ENCODE measurements around the gene GTF3C1.

GTF3C1 gene

DNA sequence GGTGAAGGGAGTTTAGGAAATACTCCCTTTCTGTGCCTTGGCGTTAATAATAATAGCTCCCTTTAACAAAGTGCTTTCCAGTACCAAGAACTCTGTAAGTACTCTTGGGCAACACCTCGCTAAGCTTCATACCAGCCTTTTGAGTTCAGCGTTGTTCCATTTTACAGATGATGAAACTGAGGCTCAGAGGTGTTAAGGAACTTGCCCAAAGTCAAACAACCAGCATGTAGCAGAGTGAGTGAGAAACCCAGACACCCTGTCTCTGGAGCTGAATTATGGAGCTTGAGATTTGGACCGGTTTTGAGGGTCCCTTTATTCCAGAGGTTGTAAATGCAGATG lies 838 bp upstream of the GTF3C1 start:
- no peak for DNase-seq
- Histone ChIP-seq H3K27me3 (replicated peaks; ENCODE audit: insufficient read depth, low read length) (no peaks in the 10 kb centered on the region), H3K9me3 (replicated peaks; ENCODE audit: insufficient read depth, low read length) (no peaks in the 10 kb centered on the region), H3K9me2 (replicated peaks; ENCODE audit: insufficient read depth, low read length) (no peaks in the 10 kb centered on the region), H4K20me1 (ENCODE audit: insufficient read depth, low read length) (no peaks in the 10 kb centered on the region), H3F3A (ENCODE audit: insufficient read depth, low read length) (no peaks in the 10 kb centered on the region), H2AFZ (ENCODE audit: low read length) (peak overlapping the region; percentile 94), H3K9ac (ENCODE audit: low read length) (peak overlapping the region; percentile 85), H3K4me2 (ENCODE audit: low read depth, low read length) (peak overlapping the region; percentile 72), H3K4me3 (ENCODE audit: low read length) (peak overlapping the region; percentile 94), H3K4me1 (ENCODE audit: low read length) (peaks cover 11% of the 10 kb centered on the region), H3K27ac (ENCODE audit: low read length) (peak overlapping the region; percentile 45; the same call in 1 of the 2 replicates), H3K79me2 (ENCODE audit: low read length) (peaks cover 36% of the 10 kb centered on the region), H3K36me3 (replicated peaks; ENCODE audit: insufficient read depth, low read length) (no peaks in the 10 kb centered on the region)
- TF ChIP-seq EZH2phosphoT487 (IDR thresholded peaks at IDR 0.05; ENCODE audit: low read length): no peak
- no peak for TF ChIP-seq EZH2 (optimal IDR thresholded peaks at IDR 0.05; ENCODE audit: low read depth, low read length)
- TF ChIP-seq, protein P1, sequence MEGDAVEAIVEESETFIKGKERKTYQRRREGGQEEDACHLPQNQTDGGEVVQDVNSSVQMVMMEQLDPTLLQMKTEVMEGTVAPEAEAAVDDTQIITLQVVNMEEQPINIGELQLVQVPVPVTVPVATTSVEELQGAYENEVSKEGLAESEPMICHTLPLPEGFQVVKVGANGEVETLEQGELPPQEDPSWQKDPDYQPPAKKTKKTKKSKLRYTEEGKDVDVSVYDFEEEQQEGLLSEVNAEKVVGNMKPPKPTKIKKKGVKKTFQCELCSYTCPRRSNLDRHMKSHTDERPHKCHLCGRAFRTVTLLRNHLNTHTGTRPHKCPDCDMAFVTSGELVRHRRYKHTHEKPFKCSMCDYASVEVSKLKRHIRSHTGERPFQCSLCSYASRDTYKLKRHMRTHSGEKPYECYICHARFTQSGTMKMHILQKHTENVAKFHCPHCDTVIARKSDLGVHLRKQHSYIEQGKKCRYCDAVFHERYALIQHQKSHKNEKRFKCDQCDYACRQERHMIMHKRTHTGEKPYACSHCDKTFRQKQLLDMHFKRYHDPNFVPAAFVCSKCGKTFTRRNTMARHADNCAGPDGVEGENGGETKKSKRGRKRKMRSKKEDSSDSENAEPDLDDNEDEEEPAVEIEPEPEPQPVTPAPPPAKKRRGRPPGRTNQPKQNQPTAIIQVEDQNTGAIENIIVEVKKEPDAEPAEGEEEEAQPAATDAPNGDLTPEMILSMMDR (IDR thresholded peaks at IDR 0.05; ENCODE audit: low read length): no peak

DNA sequence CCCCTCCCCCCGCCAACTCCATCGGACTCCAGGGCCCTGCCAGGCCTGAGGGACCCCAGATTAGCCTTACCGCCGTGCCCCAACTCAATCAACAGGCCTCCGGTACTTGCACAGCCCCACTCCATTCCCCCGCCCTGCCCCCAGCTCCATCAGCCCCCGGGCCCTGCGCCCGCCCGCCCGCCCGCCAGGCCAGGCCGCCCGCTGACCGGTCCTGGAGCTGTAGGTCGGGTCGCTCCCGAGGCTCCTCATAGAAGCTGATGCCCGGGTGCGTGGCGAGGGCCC lies 308 bp downstream of the GTF3C1 start:
- Histone ChIP-seq H3K4me2 (ENCODE audit: low read depth, low read length) (peak overlapping the region; percentile 90), H3K36me3 (replicated peaks; ENCODE audit: insufficient read depth, low read length) (no peaks in the 10 kb centered on the region), H3K79me2 (ENCODE audit: low read length) (peaks cover 36% of the 10 kb centered on the region), H2AFZ (ENCODE audit: low read length) (0 out of 2 replicates have a peak overlapping the region, but pooled peaks have one; percentile 69), H3K4me3 (ENCODE audit: low read length) (peak overlapping the region; percentile 94), H4K20me1 (ENCODE audit: insufficient read depth, low read length) (no peaks in the 10 kb centered on the region), H3K4me1 (ENCODE audit: low read length) (peaks cover 11% of the 10 kb centered on the region), H3F3A (ENCODE audit: insufficient read depth, low read length) (no peaks in the 10 kb centered on the region), H3K27me3 (replicated peaks; ENCODE audit: insufficient read depth, low read length) (no peaks in the 10 kb centered on the region), H3K27ac (ENCODE audit: low read length) (no peak overlapping the region), H3K9ac (ENCODE audit: low read length) (peak overlapping the region; percentile 63; the same call in 1 of the 2 replicates), H3K9me2 (replicated peaks; ENCODE audit: insufficient read depth, low read length) (no peaks in the 10 kb centered on the region), H3K9me3 (replicated peaks; ENCODE audit: insufficient read depth, low read length) (no peaks in the 10 kb centered on the region)
- TF ChIP-seq, protein P1 (IDR thresholded peaks at IDR 0.05; ENCODE audit: low read length): no peak
- TF ChIP-seq EZH2 (optimal IDR thresholded peaks at IDR 0.05; ENCODE audit: low read depth, low read length) (no peak), EZH2phosphoT487 (IDR thresholded peaks at IDR 0.05; ENCODE audit: low read length) (no peak)
- DNase-seq: no peak

DNA sequence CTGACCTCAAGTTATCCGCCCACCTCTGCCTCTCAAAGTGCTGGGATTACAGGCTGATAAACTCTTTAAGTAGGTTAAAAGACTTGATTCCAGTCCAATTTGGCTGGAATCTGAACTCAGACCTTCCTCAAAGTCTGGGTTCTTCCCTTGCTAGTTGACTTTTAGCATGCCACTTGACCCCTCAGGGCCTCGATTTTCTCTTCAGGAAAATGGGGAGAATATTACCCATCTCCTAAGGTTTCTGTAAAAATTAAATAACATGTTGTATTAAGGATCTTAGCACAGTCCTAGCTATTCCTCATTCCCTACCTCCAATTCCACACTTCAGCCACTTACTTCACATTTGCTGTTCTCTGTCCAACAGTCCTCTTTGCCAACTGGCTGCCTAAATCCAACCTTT lies 1.9 kb downstream of the GTF3C1 start:
- no peak overlapping the region for H3K4me2 ChIP-seq (ENCODE audit: low read depth, low read length)
- H3K27ac ChIP-seq (ENCODE audit: low read length): no peak overlapping the region
- H2AFZ ChIP-seq (ENCODE audit: low read length): no peak overlapping the region
- H3F3A ChIP-seq (ENCODE audit: insufficient read depth, low read length): no peaks in the 10 kb centered on the region
- TF ChIP-seq, protein P1 (IDR thresholded peaks at IDR 0.05; ENCODE audit: low read length): no peak
- TF ChIP-seq EZH2phosphoT487 (IDR thresholded peaks at IDR 0.05; ENCODE audit: low read length) (no peak), EZH2 (optimal IDR thresholded peaks at IDR 0.05; ENCODE audit: low read depth, low read length) (no peak)
- DNase-seq: no peak
- H3K36me3 ChIP-seq (replicated peaks; ENCODE audit: insufficient read depth, low read length): no peaks in the 10 kb centered on the region
- no peaks in the 10 kb centered on the region for H3K27me3 ChIP-seq (replicated peaks; ENCODE audit: insufficient read depth, low read length)
- no peaks in the 10 kb centered on the region for H3K9me3 ChIP-seq (replicated peaks; ENCODE audit: insufficient read depth, low read length)
- no peak overlapping the region for H3K9ac ChIP-seq (ENCODE audit: low read length)
- H3K4me3 ChIP-seq (ENCODE audit: low read length): no peak overlapping the region
- H3K9me2 ChIP-seq (replicated peaks; ENCODE audit: insufficient read depth, low read length): no peaks in the 10 kb centered on the region
- H4K20me1 ChIP-seq (ENCODE audit: insufficient read depth, low read length): no peaks in the 10 kb centered on the region
- peaks cover 11% of the 10 kb centered on the region for H3K4me1 ChIP-seq (ENCODE audit: low read length)
- peaks cover 36% of the 10 kb centered on the region for H3K79me2 ChIP-seq (ENCODE audit: low read length)

Data from MM.1S (cell line).